Germinal center (tissue), 1 donor: ENCODE measurements around the gene TTC38.

Experiments used
- DNase-seq: peaks from one replicate; pipeline ENCODE4 v3.0.0; 2012; ENCODE audit warnings: mixed read lengths, low spot score

The TTC38 gene

DNA sequence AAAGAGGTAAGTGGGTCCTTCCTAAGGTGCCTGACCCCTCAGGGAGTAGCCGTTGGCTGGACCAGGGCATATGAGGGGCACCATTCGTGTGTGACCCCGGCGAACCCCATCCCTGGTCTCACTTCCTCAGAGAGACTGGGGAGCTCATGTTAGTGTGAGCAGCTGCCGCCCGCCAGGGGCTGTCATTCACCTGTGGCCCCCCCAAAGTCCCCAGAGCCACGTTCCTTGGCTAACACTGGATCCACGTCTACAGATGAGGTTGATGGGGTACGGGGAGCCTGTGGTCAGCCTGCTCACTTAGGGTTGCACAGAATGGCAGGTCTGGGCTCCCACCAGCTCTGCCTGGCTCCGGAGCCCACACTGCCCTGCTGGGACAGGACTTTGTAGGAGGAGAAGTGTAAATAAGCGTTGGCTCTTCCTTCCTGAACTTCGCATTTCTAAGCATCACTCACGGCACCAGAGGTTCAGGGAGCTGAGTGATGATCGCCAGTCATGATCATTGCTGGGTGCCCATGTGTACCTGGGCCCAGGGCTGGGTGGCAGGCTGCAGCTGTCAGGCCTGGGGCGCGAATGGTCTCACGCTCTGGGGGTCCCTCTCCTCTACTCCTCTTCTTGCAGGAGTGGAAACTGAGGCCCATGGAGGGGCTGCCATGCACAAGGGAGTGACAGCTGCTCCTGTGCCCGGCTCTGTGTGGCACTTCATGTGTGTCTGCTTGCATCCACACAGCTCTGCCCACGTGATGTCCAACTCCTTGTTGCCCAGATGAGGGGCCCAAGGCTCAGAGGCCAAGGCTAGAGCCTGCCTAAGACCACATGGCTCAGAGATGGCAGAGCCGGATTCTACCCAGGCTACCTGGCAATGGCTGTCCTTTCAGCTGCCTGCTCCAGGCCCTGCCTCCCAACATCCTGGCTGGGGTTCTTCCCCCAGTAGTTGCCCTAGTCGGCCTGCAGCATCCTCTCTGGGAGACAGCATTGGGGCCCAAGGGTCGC is 11.1 kb downstream of the TTC38 start:
- DNase-seq, result no peak

- DNase-seq, result no peak
Measured at GRCh38 chr22:46280063-46280817, 12.4 kb downstream of the TTC38 start.

GRCh38 chr22:46280999-46281623 is 13.3 kb downstream of the TTC38 start:
- DNase-seq, result peak; percentile 39

GRCh38 chr22:46281866-46282678 is 14.3 kb downstream of the TTC38 start:
- no peak for DNase-seq

DNA sequence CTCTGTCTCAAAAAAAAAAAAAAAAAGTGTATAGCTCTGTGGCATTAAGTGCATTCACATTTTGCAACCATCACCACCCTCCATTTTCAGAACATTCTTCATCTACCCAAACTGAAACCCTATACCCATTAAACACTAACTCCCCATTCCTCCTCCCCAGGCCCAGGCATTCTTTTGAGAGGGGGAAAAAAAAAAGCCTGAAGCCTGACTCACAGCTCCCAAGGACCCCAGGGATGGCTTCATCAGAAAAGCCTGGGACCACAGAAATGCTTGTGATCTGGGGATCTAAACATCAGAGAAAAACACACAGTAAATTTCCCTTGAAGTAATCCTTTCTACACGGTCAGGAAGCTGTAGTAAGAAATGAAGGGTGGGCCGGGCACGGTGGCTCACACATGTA is 18.2 kb downstream of the TTC38 start:
- DNase-seq, result no peak

DNA sequence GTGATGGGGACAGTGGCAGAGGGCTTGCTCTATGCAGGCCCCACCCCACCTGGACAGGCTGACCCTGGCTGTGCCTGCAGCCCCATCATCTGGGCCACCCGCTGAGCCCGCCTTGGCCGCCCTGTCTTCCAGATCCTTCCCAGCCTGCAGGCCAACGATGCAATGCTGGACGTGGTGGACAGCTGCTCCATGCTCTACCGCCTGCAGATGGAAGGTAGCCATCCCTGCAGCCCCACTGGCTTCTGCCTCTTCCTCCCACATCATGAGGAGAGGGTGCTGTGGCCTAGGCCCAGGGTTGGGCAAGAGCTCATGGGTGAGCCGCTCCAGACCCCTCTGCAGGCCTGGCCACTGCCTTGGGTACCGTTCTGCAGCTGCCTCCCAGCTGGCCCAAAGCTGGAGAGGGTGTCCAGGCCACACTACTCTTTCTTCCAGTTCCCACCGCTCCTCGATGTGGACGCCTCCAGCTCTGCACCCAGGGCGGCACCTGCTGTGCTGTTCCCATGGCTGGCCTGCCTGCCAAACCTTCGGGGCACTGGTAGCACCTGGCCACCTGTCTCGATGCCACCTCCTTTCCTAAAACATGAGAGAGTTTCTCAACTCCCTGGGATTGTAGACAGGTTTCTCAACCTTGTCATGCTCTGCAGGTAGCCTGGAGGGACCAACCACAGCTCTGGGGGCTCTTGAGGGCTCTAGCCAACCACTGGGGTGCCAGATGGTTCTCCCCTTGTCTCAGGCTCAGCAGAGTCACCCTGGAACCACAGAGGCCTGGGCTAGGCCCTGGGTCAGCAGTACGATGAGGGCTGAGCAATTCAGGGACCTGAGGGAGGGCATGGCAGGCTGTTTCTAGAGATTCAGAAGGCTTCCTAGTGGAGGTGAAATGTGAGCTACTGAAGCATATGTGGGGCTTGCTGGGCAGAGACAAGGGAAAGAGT is 19.4 kb downstream of the TTC38 start:
- DNase-seq, result no peak

DNA sequence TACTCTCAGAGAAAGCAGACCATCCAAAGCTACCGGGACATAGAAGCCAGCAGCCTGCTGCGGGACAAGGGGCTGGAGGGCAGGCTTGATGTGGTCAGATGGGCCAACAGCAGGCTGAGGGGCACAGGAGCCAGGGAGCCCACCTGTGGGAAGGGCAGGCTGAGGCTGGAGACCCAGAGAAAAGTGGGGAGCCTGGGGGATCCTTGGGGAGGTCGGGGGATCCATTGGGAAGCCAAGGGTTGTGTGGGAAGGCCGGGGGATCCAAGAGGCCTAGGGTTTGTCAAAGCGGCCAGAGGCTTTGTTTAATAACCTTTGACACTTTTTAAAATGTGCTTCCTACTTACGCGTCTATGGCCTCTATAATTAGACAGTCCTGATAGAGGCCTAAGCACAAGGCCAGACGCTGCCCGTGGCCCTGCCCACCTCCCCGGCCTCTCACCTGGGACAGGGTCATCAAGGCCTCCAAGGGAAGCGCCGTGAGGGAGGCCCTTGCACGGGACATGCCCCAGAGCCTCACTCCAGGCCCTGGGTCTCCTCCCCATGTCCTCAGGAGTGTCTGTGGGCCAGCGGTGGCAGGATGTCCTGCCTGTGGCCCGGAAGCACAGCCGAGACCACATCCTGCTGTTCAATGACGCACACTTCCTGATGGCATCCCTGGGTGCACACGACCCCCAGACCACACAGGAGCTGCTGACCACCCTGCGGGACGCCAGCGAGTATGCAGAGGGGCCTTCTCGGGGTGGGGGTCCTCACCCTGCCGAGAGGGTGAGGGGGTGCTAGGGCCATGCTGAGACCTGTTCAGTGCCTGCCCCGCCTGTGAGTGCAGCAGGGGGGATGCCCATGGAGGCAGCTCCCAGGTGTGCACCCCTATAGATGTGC is 20.3 kb downstream of the TTC38 start:
- DNase-seq, result peak; percentile 67

GRCh38 chr22:46288846-46289243 is 21.0 kb downstream of the TTC38 start:
- DNase-seq, result no peak

DNA sequence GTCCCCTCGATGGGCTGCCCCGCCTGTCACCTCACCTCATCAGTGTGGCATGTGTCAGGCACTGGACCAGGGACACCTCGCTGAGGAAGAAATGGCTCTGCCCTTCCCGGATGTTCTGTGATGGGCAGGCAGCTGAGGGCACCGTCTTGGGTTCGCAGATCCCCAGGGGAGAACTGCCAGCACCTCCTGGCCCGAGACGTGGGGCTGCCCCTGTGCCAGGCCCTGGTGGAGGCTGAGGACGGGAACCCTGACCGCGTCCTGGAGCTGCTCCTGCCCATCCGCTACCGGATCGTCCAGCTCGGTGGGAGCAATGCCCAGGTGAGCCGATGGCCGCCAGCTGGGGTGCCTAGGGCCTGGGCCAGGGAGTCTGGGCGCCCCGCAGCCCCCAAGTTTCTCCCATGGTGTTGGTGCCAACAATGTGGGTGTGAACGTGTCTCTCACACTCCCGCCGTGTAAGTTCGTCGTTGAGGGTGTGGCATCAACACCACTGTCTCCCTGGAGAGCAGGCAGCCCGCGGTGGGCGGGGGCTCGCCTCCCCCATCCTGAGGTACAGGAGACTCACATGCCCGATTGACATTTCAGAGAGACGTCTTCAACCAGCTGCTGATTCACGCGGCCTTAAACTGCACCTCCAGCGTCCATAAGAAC is 21.6 kb downstream of the TTC38 start:
- DNase-seq, result no peak

DNA sequence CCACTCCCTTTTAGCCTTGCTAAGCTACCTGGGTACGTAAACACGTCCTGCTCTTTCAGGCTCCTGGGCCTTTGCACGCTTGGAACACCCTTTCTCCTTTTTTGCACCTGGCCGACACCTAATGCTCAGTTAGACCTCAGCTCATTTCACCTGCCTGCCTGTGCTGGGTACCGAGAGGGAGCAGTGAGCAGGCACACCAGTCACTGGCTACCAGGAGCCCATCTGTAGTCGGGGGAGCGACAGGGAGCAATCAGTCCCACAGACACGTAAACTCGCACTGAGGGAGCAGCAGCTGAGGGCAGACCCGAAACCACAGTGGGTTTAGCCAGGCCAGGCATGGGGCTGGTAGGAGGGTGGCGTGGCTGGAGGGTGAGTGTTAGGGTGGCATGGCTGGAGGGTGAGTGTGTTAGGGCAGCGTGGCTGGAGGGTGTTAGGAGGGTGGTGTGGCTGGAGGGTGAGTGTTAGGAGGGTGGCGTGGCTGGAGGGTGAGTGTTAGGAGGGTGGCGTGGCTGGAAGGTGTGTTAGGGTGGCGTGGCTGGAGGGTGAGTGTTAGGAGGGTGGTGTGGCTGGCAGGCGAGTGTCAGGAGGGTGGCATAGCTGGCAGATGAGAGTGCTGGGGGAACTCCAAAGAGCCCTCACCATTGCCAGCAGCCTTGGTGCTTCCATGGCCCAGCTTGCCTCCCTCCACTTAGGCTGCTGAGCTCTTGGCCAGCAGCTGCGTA is 22.5 kb downstream of the TTC38 start:
- DNase-seq, result no peak

GRCh38 chr22:46290843-46291785 is 23.3 kb downstream of the TTC38 start:
- DNase-seq, result no peak

DNA sequence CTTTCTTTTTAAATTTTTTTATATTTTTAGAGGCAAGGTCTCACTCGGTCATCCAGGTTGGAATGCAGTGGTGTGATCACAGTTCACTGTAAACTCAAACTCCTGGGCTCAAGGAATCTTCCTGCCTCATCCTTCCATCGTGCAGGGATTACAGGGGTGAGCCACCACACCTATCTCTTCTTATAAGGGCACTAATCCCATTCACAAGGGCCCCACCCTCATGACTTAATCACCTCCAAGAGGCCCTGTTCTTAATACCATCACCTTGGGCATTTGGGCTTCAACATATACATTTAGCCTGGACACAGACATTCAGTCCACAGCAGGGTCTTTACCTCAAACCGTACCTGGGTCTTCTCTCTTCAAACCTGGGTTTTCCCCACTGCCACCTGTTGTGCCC is 24.4 kb downstream of the TTC38 start:
- no peak for DNase-seq

DNA sequence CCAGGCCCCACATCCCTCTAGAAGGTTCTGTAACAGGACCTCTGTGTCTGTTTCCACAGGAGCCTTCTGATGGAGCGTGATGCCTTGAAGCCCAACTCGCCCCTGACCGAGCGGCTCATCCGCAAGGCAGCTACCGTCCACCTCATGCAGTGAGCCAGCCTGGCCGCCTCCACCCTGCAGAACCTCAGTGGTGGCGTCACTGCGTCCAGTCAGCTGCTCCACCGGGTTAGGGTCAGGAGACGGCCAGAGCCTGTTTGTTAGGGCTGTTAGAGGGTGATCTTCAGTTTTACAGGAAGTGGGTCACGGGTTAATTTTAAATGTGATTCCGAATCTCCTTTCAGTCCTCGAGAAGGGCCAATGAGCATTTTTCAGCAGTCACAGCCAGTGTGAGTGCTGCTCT is 24.9 kb downstream of the TTC38 start:
- DNase-seq, result no peak

DNA sequence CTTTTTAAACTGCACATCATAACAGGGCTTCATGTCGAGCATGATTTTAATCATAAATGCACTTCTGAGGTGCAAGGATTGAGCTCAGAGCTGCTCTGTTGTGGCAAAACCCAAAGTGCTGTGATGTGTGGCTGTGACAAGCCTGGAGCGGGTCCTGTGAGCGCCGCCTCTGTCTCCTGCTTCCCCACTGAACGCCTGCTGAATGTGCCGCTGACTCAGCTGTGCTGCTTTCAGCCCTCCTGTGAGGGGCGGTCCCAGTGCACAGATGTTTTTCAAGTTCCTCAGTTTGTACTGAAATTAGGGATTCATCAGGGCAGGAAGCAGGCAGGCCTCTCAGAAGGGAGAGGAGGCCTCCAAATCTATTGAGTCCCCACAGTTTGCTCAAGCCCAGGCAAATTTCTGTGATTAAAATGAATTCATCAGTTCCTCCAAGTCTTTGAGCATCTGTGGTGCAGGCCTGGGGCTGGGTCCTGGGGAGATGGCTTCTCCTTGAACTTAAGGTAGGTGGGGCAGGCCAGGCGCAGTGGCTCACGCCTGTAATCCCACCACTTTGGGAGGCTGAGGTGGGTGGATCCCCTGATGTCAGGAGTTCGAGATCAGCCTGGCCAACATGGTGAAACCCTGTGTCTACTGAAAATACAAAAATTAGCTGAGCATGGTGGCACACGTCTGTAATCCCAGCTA is 25.9 kb downstream of the TTC38 start:
- DNase-seq, result peak; percentile 41

DNA sequence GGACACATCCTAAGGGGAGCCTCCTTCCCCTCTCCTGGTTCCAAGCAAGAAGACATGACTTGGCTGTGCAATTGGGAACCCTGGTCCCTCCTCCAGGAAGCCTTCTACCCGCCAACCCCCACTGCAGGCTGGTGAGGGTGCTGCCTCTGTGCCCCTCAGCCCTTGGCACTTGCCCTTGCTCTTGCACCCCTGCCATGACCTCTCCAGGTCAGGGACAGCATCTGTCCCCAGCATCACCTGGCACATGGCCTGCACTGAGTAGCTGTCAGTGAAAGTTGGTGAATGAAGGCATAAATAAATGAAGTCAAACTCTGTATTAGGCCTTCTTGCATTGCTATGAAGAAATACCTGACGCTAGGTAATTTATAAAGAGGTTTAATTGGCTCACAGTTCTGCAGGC is 27.0 kb downstream of the TTC38 start:
- DNase-seq, result no peak

DNA sequence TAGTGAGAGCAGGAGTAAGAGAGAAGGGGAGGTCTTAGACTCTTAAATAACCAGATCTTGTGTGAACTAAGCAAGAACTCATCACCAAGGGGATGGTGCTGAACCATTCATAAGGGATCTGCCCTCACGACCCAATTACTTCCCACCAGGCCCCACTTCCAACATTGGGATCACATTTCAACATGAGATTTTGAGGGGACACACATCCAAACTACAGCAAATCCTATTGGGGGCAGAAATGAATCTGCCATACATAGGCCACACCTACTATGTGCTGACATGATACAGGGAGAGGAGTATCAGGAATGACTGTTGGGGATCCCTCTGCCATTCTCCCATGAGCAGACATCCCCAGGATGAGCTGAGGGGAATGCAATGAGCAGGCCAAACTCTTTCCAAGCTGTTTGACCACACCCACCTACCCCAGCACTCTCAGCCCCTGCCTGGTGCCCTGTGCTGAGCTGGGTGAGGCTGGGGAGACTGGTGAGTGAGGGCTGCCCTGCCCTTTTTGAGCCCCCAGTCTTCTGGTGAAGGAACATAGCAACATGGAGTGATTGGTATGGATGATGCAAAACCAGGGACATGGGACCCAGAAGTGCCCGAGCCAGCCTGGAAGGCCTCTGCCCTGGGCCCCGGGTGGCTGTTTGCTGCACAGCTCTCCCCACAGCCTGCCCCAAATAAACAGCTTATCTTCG is 27.6 kb downstream of the TTC38 start:
- no peak for DNase-seq
